ENCODE results near the gene OR7G3. TPM values are rescaled to one million over a fixed set of nuclear protein-coding genes. Genes with fewer than 3 reads are reported as not detected.

OR7G3 gene
- total and polyA plus RNA-seq, 9 donors: not detected

GRCh38 chr19:9155591-9155990 lies 28.8 kb upstream of the OR7G3 start:
- no peak for DNase-seq
- WGBS, 3 donors: 96 to 99% (median 99%) methylated on average over 4 of the region's 4 CpGs
- Histone ChIP-seq H3K4me3 (no peak overlapping the region), H3K36me3 (peaks cover 8% of the 10 kb centered on the region), H3K27ac (no peak overlapping the region), H3K4me1 (ENCODE audit: insufficient read depth) (no peaks in the 10 kb centered on the region), H3K27me3 (no peaks in the 10 kb centered on the region), H3K9me3 (peaks cover 0 to 46% of the 10 kb centered on the region in 2 donors)
- intact Hi-C loops (cut with DNase I): no loop called here
- no peak for TF ChIP-seq CTCF (IDR thresholded peaks at IDR 0.05)
- TF ChIP-seq EP300 (IDR thresholded peaks at IDR 0.05): no peak
- TF ChIP-seq POLR2A (IDR thresholded peaks at IDR 0.05): no peak

DNA sequence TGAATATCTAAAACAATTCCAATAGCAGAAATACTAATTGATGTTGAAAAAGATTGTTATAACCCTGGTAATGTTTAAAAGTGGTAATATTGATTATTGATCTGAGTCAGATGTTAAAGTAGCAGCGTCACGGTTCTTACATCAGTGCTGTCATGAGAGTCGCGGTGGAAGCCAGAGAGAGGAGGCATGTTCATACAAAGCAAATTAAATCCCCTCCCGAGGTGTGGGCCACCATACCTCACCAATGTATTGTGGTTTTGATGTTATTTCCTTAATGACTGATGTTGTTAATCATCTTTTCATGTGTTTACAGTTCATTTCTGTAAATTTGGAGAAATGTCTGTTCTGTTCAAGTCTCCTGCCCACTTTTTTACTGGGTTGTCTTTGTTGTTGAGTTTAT lies 24.6 kb upstream of the OR7G3 start:
- DNase-seq: no peak
- no peaks in the 10 kb centered on the region for H3K4me1 ChIP-seq (ENCODE audit: insufficient read depth)
- H3K9me3 ChIP-seq: peaks cover 0 to 20% of the 10 kb centered on the region in 2 donors
- no peak overlapping the region for H3K4me3 ChIP-seq
- intact Hi-C loops (cut with DNase I): no loop called here
- no peak overlapping the region for H3K27ac ChIP-seq
- WGBS, 3 donors: 97 to 99% (median 97%) methylated on average over 5 of the region's 5 CpGs
- H3K36me3 ChIP-seq: no peaks in the 10 kb centered on the region
- TF ChIP-seq POLR2A (IDR thresholded peaks at IDR 0.05): no peak
- TF ChIP-seq CTCF (IDR thresholded peaks at IDR 0.05): no peak
- no peak for TF ChIP-seq EP300 (IDR thresholded peaks at IDR 0.05)
- no peaks in the 10 kb centered on the region for H3K27me3 ChIP-seq

DNA sequence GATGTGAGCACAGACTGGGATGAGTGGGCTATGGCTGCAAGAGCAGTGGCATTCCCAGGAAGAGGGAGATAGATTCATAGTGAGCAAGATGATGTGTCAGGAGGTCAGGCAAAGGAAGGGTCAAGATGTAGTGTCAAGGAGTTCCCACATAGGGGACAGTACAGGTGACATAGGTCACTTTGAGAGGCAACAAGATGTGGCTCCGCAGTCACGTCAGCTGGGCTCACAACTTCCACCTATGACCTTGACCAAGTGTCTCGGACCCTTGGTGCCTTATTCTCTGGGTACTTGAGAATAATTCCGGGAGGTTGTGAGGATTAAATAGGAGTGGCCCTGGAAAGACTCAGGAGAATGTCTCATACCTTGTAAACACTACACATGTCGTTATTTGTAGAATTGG lies 23.9 kb upstream of the OR7G3 start:
- Histone ChIP-seq H3K36me3 (no peaks in the 10 kb centered on the region), H3K4me3 (no peak overlapping the region)

DNA sequence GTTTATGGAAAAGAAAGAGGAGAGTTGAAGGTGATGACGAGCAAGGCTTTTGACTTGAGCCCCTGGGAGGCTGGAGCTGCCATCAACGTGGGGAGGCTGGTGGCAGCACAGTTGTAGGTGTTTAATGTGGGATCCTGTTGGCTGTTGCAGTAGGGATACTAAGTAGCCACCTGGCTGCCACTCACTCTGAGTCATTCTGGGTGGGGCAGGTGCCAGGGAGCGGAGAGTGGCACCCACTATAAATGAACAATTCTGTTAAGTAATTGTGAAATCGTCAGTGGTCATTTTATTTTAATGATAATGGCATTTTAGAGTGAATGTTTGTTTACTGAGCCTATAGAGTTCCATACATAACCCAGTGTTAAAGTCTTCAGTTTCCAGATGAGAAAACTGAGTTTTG lies 23.2 kb upstream of the OR7G3 start:
- H3K27me3 ChIP-seq: no peaks in the 10 kb centered on the region
- DNase-seq: no peak
- intact Hi-C loops (cut with DNase I): loop anchor here in 1 of 4 donors (10.0 kb wide), 1 partner anchor 645 kb away; no protein-coding TSS in a partner anchor
- H3K36me3 ChIP-seq: no peaks in the 10 kb centered on the region
- no peaks in the 10 kb centered on the region for H3K4me1 ChIP-seq (ENCODE audit: insufficient read depth)
- H3K4me3 ChIP-seq: no peak overlapping the region
- WGBS, 3 donors: 93 to 95% (median 94%) methylated on average over 4 of the region's 4 CpGs
- peaks cover 0 to 12% of the 10 kb centered on the region in 2 donors for H3K9me3 ChIP-seq
- TF ChIP-seq POLR2A (IDR thresholded peaks at IDR 0.05) (no peak), EP300 (IDR thresholded peaks at IDR 0.05) (no peak)
- no peak overlapping the region for H3K27ac ChIP-seq

More for the DNA sequence above, 23.9 kb upstream of the OR7G3 start:
- no peak for DNase-seq
- H3K27ac ChIP-seq: no peak overlapping the region
- WGBS, 3 donors: 96 to 97% (median 96%) methylated on average over 5 of the region's 5 CpGs
- no peaks in the 10 kb centered on the region for H3K4me1 ChIP-seq (ENCODE audit: insufficient read depth)
- no peaks in the 10 kb centered on the region for H3K27me3 ChIP-seq
- TF ChIP-seq EP300 (IDR thresholded peaks at IDR 0.05) (no peak), CTCF (IDR thresholded peaks at IDR 0.05) (no peak), POLR2A (IDR thresholded peaks at IDR 0.05) (no peak)
- intact Hi-C loops (cut with DNase I): no loop called here
- peaks cover 0 to 14% of the 10 kb centered on the region in 2 donors for H3K9me3 ChIP-seq

DNA sequence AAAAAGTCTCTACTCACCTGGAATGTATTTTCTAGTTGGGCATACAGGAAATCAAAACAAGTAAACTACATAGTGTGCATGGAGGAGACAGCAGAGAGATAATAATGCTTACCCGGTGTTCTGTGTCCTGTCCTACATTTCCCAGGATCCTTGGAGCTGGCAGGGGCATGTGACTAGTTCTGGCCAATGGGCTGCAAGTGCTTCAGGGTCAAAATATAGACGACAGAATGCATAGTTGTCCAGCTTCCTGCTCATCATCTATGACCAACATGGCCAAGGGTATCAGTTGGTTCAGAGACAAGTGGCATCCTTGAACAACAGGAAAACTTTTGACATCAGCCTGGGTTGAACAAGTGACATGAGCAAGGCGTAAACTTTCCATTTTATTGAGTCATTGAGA lies 21.9 kb upstream of the OR7G3 start:
- no peaks in the 10 kb centered on the region for H3K36me3 ChIP-seq
- H3K4me3 ChIP-seq: no peak overlapping the region
- DNase-seq: no peak
- TF ChIP-seq EP300 (IDR thresholded peaks at IDR 0.05) (no peak), POLR2A (IDR thresholded peaks at IDR 0.05) (no peak), CTCF (IDR thresholded peaks at IDR 0.05) (no peak)
- H3K27ac ChIP-seq: no peak overlapping the region
- H3K9me3 ChIP-seq: peaks cover 0 to 12% of the 10 kb centered on the region in 2 donors
- no peaks in the 10 kb centered on the region for H3K27me3 ChIP-seq
- WGBS, 3 donors: 92 to 98% (median 95%) methylated on average over 3 of the region's 3 CpGs
- H3K4me1 ChIP-seq (ENCODE audit: insufficient read depth): no peaks in the 10 kb centered on the region
- intact Hi-C loops (cut with DNase I): loop anchor here in 1 of 4 donors (10.0 kb wide), 1 partner anchor 646 kb away; no protein-coding TSS in a partner anchor
